ENCODE results near the gene KRTAP10-7.
"Not testable (repeated sequence)": the region's sequence is repeated elsewhere in the genome, so short reads cannot be mapped to it uniquely, and the experiment has no call there.

KRTAP10-7 gene

DNA sequence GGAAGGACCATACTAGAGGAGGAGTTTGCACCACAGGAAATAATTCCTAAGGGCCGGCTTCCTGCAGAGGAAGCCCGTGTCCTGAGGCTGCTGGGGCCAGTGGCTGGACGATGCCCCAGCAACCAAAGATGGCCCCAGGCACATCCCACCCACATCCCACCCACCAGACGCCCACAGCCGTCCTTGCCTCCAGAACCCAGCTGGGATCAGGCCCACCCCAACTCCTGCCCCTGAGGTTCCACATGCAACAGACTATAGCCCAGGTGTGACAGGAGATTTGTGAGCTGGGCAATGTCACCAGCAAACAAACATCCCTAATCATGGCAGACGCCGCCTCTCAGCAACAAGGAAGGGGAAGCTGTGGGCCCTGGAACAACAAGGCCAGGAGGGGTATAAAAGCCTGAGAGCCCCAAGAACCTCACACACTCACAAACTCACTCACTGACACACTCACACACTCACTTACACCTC lies 26.3 kb downstream of the KRTAP10-7 start, which contains the start of gene KRTAP10-9:
KRTAP10-9 (plus strand) TSS at position 421 of the 471 bp plus-strand sequence. CDS start 79 bp downstream, outside the sequence.
- in situ Hi-C loops (cut with MboI; ENCODE audit: low pct_unique_long_range_greater_than_20kb, low sequenced_read_pairs, unreplicated experiment) = no loop called here
- DNase-seq (ENCODE audit: low spot score) = no peak
- TF ChIP-seq, protein P1, sequence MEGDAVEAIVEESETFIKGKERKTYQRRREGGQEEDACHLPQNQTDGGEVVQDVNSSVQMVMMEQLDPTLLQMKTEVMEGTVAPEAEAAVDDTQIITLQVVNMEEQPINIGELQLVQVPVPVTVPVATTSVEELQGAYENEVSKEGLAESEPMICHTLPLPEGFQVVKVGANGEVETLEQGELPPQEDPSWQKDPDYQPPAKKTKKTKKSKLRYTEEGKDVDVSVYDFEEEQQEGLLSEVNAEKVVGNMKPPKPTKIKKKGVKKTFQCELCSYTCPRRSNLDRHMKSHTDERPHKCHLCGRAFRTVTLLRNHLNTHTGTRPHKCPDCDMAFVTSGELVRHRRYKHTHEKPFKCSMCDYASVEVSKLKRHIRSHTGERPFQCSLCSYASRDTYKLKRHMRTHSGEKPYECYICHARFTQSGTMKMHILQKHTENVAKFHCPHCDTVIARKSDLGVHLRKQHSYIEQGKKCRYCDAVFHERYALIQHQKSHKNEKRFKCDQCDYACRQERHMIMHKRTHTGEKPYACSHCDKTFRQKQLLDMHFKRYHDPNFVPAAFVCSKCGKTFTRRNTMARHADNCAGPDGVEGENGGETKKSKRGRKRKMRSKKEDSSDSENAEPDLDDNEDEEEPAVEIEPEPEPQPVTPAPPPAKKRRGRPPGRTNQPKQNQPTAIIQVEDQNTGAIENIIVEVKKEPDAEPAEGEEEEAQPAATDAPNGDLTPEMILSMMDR (IDR thresholded peaks at IDR 0.05; ENCODE audit: extremely low read depth, insufficient read depth, missing control alignments) = no peak

DNA sequence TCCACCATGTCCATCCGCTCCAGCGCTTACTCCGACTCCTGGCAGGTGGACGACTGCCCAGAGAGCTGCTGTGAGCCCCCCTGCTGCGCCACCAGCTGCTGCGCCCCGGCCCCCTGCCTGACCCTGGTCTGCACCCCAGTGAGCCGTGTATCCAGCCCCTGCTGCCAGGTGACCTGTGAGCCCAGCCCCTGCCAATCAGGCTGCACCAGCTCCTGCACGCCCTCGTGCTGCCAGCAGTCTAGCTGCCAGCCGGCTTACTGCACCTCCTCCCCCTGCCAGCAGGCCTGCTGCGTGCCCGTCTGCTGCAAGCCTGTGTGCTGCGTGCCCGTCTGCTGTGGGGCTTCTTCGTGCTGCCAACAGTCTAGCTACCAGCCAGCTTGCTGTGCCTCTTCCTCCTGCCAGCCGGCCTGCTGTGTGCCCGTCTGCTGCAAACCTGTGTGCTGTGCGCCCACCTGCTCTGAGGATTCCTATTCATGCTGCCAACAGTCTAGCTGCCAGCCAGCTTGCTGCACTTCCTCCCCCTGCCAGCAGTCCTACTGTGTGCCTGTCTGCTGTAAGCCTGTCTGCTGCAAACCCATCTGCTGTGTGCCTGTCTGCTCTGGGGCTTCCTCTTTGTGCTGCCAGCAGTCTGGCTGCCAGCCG lies 26.9 kb downstream of the KRTAP10-7 start:
- in situ Hi-C loops (cut with MboI; ENCODE audit: low pct_unique_long_range_greater_than_20kb, low sequenced_read_pairs, unreplicated experiment); DNase-seq (ENCODE audit: low spot score): not testable (repeated sequence)

DNA sequence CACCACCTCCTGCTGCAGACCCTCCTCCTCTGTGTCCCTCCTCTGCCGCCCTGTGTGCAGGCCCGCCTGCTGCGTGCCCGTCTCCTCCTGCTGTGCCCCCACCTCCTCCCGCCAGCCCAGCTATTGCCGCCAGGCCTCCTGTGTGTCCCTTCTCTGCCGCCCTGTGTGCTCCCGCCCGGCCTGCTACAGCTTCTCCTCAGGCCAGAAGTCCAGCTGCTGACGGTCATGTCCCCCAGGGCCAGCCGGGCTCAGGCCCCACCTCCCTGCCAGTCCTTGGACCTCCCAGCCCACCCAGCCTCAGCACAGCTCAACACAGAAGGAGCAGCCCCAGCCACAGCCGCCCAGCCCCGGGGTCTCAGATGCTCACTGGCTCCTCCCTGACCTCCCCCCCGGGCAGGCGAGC lies 27.4 kb downstream of the KRTAP10-7 start:
- in situ Hi-C loops (cut with MboI; ENCODE audit: low pct_unique_long_range_greater_than_20kb, low sequenced_read_pairs, unreplicated experiment); DNase-seq (ENCODE audit: low spot score): not testable (repeated sequence)

DNA sequence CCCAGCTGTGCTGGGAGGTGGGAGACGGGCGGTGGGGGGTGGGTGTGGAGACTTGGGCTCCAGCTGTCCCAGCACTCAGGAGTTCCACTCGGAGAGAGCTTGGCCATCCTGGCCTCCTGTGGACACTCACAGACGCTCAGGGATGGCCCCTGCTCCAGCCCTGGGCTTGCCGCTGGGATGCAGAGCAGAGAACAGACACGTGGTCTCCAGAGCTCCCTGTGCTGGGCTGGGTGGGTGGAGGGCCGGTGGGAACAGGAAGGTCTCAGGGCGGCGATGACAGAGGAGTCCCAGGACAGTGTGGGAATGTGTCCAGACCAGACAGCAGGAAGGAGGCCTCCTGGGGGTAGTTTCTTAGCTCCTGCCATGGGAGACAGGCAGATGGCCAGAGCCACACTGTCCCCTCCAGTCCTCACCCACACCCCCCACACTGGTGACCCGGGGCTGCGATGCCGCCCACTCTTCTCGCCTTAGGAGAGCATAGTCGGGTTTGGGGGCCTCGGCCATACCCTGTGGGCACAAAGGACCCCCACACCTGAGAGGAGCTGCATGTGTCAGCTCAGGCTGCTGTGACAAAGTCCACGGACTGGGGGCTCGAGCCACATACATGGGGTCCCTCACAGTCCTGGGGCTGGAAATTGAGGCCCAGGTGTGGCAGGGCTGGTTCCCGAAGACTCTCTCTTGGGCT lies 28.5 kb downstream of the KRTAP10-7 start:
- in situ Hi-C loops (cut with MboI; ENCODE audit: low pct_unique_long_range_greater_than_20kb, low sequenced_read_pairs, unreplicated experiment) = no loop called here
- no peak for DNase-seq (ENCODE audit: low spot score)
- TF ChIP-seq, protein P1 (IDR thresholded peaks at IDR 0.05; ENCODE audit: extremely low read depth, insufficient read depth, missing control alignments) = no peak

DNA sequence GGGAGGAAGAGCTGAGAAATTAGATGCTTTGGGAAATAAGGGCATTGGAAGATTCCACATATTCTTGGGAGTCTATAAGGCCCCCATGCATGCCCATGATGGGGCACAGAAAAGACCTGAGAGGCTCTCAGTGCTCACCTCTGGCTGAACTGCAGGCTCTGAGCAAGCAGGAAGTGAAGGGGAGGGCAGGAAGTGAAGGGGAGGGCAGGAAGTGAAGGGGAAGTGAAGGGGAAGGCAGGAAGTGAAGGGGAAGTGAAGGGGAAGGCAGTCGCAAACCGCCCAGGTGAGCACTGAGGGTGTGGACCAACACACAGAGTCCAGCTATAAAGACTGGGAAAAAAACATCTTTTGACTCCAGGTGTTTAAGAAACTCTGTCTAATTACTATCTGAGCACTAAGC lies 30.0 kb downstream of the KRTAP10-7 start:
- in situ Hi-C loops (cut with MboI; ENCODE audit: low pct_unique_long_range_greater_than_20kb, low sequenced_read_pairs, unreplicated experiment) = no loop called here
- no peak for DNase-seq (ENCODE audit: low spot score)
- TF ChIP-seq, protein P1 (IDR thresholded peaks at IDR 0.05; ENCODE audit: extremely low read depth, insufficient read depth, missing control alignments) = no peak

DNA sequence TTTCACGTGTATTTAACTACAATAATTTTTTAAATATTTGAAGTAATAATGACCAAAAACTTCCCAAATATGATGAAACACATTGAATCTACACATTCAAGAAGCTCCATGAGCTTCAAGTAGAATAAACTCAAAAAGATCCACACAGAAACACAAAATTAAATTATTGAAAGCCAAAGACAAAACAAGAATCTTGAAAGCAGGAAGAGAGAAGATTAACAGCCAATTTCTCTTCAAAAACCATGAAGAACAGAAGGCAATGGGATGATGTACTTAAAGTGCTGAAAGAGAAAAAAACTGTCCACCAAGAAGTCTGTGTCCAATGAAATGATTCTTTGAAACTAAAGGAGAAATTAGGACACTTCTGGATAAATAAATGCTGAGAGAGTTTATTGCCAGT lies 31.7 kb downstream of the KRTAP10-7 start:
- no peak for DNase-seq (ENCODE audit: low spot score)
- TF ChIP-seq, protein P1 (IDR thresholded peaks at IDR 0.05; ENCODE audit: extremely low read depth, insufficient read depth, missing control alignments) = no peak

DNA sequence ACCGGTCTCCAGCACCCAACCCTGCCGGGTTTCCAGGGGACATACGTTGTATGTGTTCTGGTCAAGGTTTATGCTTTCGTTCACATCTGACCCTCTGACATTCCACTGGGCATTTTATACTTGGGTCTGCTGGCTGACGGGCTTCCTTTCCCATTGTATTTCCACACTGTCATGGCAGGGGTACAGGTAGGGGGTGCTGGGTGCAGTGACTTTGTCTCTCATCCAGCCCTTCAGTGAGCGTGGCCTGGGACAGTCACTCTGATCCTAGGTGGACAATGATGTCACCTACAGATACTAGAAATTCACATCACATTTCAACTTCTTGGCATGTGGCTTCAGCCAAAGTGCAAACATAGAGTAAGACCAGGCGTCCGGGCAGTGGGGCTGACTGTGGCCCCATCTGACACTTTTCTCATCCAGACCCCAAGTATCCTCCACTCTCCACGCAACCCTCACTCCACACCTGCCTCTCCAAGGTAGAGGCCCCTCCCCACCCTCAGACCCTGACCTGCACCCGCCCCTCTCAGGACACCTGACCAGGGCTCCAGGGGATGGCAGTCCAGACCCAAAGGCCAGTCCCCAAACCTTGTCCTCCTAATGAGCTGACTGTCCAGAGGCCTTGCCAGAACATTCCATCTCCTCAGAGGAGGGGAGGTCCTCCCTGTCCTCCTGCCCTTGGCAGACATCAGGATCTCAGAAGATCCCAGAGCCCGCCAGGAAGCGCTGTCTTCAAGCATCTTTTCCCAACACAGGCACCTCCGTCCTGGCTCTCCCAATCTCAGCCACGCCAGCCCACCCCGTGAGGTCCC lies 36.0 kb downstream of the KRTAP10-7 start:
- in situ Hi-C loops (cut with MboI; ENCODE audit: low pct_unique_long_range_greater_than_20kb, low sequenced_read_pairs, unreplicated experiment) = no loop called here

More for the DNA sequence above, 31.7 kb downstream of the KRTAP10-7 start:
- in situ Hi-C loops (cut with MboI; ENCODE audit: low pct_unique_long_range_greater_than_20kb, low sequenced_read_pairs, unreplicated experiment) = no loop called here

More for the DNA sequence above, 36.0 kb downstream of the KRTAP10-7 start:
- TF ChIP-seq, protein P1 (IDR thresholded peaks at IDR 0.05; ENCODE audit: extremely low read depth, insufficient read depth, missing control alignments) = no peak
- DNase-seq (ENCODE audit: low spot score) = no peak
